Activated CD4-positive, alpha-beta T cell treated with anti-CD3 and anti-CD28 coated beads, Interleukin-2, amount 50 U/mL, for 16 hours (primary cell): ENCODE data around the gene ZFYVE28.

Experiments used
- DNase-seq: peaks from one replicate; pipeline ENCODE4 v3.0.0-alpha.2; 2020

ZFYVE28 gene

DNA sequence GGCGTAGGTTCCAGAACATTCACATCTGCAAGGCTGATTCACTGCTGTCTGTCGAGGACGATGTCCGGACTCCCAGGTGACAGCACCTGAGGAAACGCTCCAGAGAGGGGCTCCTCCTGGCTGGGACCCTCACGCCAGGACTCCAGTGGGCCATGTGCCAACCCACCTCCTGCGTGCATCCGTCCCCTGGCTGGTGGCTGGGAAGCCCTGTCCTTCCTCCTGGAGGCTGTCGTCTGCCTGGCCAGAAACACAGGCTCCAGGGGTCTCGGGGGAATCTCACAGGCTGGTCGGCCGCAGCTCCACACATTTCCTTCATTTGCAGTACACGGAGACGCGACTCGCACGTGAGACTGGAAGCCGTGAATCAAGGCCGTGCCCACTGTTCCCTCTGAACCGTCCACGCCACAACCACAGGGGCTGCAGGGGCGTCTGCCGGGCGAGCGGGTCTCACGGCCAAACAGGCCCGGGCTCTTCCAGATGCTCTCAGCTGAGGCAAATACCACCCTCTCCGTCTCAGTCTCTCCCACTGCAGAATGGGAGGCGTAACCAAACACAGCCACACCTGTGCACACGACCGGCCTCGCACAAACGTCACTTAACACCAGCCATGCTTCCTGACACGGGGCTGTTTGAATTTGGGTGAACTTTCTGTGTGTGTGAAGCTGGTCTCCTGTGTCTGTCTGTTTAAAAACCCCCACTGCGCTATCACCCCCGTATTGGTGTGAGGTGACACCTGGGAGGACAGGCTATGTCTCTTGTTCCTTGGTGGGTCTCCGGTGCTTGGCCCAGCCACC lies 117.8 kb downstream of the ZFYVE28 start:
- DNase-seq, result no peak

DNA sequence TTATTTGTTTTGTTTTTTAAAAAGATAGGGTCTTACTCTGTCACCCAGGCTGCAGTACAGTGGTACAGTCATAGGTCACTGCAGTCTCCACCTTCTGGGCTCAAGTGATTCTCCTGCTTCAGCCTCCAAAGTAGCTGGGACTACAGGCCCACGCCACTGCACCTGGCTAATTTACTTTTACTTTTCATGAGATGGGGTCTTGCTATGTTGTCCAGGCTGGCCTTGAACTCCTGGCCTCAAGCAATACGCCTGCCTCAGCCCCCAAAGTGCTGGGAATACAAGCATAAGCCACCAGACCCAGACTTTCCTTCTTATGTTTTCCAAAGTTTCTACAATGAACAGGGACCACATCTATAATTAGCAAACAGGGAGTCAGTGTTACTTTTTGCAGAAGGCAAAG lies 118.7 kb downstream of the ZFYVE28 start:
- DNase-seq, result no peak

DNA sequence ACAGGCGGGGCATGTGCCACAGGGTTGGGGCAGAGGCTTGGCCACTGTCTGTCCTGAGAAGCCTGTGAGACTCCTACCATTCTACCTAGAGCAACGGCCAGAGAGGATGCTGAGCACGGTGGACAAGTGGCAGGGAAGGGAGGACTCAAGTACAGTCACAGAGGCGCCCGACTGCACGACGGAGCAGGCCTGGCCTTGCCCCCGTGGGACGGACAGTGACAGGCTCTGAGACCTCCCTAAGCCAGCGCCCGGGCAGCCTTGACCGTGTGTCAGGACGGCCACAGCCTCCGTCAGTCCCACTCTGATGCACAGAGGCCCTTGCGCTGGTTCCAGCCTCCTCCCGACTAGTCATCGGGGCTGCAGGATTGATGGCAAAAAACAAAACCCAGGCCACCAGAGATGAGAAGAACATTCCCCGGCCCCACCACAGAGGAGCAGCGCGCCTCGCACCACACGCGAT lies 119.9 kb downstream of the ZFYVE28 start:
- no peak for DNase-seq

DNA sequence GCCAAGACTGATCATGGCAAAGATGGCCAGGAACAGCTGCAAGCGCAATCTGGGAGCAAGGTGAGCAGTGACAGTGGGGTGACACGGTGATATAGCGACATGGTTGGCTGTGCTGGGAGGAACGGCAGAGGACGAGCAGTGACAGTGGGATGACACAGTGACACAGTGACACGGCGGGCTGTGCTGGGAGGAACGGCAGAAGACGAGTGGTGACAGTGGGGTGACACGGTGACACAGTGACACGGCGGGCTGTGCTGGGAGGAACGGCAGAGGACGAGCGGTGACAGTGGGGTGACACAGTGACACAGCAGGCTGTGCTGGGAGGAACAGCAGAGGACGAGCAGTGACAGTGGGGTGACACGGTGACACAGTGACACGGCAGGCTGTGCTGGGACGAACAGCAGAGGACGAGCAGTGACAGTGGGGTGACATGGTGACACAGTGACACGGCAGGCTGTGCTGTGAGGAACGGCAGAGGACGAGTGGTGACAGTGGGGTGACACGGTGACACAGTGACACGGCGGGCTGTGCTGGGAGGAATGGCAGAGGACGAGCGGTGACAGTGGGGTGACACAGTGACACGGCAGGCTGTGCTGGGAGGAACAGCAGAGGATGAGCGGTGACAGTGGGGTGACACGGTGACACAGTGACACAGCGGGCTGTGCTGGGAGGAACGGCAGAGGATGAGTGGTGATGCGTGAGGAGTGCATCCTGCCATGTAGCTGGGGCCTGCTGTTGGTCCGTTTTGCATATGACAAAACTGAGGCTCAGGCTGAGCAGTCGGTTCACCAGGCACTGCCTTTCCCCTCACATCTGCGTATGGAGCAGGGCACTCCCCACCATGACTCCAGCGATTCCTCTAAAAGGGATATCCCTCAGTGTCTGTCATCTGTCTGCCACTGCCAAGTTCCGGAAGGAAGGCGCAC lies 120.6 kb downstream of the ZFYVE28 start:
- no peak for DNase-seq

- DNase-seq, result no peak
Measured at GRCh38 chr4:2296631-2297601, 121.5 kb downstream of the ZFYVE28 start.

DNA sequence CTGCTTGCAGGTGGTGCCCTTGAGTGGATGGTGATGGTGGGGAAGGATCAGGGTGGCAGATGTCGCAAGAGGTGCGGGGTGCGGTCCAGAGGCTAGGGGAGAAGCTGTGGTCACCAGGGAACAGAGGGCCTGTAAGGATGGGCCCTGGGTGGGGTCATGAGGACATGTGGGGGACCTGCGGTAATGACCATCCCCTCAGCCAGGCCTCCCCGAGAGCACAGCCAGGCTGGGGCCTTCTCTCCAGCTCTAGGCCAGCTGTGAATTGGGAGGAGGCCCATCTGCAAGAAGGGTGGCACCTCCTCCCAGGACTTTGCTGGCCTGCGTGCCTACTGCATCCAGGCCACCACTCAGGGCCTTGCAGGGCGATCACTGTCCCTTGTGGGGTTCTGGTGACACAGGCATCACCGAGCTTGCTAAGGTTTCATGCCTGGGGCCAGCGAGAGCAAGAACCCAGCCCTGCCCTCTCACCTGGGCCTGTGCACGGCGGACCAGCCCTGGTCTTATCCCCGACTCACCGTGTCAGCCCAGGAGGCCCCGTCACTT lies 122.5 kb downstream of the ZFYVE28 start:
- no peak for DNase-seq

DNA sequence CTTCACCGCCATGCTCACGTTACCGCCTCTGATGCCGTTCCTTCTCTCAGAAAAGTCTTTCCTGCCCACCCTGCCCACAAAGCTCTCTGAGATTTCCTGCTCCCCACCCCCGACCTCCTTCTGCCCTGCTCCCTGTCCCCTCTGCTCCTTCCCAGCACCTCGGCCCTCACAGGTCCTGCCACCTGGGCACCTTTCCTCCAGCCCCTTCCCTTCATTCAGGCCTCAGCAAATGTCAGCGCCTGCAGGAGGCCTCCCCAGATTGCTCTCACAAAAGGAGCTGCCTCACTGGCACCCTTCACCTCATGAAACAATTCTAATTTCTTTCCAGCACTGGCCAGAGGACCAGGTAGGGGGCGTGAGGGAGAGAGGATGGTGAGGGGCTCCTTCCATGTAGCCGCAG lies 122.9 kb downstream of the ZFYVE28 start:
- no peak for DNase-seq

DNA sequence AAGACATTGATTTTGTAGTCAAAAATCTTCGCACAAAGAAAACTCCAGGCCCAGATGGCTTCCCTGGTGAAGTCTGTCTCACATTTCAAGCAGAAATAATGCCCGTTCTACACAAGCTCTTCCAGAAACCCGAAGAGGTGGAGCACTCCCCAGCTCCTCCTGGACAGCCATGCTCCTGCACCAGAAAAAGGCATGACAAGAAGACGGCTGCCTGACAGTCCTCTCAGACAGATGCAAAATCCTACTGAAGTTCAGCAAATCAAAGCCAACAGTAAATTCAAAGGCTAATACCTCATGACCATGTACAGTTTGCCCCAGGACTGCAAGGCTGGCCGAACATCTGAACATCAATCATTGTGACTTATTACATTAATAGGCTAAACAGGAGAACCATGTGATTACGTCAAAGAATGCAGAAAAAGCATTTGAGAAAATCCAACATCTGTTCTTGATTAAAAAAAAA lies 125.8 kb downstream of the ZFYVE28 start:
- no peak for DNase-seq

DNA sequence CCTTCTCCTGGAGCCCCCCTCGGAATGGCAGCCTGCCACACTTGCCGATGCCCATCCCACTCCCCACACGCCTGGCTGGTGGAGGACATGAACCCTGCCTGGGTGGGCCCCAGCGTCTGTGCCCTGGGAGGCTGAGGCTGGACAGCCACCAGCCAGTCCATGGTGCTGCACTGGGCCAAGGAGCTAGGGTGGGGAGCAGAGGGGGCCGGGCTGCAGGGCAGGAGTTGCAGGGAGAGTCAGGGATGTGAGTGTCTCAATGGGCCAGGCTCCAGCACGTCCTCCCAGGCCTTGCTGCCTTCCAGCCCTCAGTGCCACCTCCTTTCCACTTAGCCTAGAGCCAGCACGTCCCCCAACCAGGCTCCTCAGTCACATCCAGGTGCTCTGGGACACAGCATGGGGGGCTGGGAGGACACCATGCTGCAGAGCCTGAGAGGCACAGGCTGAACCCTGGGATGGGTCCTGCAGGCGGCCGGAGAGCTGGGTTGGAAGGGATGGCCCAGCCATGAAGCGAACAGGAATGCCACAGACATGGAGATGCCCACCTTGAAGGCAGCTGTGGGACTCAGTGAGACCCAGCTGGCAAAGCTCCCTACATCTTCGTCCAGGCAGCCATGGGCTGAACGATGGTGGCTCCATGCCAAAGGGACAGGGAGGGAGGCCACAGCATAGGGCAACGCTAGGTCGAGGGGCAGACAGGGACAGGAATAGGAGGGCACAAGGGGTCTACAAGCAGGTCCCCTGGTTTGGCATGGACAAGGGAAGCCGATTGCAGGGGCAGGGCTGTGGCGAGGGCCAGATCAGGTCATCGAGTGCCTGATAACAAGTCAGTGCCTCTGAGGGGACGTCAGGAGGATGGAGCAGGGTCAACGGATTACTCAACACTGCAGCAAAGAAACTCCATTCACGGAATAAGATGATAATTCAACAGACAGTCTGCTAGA lies 126.5 kb downstream of the ZFYVE28 start:
- DNase-seq, result no peak

GRCh38 chr4:2290974-2291704 lies 127.3 kb downstream of the ZFYVE28 start:
- peak; percentile 53 for DNase-seq

- no peak for DNase-seq
Measured at GRCh38 chr4:2290488-2290887, 128.0 kb downstream of the ZFYVE28 start.

DNA sequence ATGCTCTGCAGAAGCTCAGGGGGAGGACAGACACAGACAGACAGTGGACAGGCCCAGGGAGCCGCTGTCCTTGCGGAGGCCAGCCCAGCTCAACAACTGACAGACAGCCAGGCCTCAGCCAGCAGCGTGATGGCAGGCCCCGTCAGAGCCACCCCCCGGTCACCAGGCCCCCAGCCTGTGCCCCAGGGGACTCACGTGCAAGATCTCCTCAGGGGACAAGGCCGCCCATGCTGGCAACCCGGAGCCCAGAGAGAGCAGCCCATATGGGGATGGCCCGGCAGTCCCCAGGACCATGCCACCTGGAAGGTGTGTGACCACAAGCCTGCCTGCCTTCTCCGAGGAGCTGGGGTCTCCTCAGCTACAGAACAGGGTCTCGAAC lies 128.5 kb downstream of the ZFYVE28 start:
- DNase-seq, result no peak

GRCh38 chr4:2289311-2289954 lies 129.0 kb downstream of the ZFYVE28 start:
- DNase-seq, result no peak

DNA sequence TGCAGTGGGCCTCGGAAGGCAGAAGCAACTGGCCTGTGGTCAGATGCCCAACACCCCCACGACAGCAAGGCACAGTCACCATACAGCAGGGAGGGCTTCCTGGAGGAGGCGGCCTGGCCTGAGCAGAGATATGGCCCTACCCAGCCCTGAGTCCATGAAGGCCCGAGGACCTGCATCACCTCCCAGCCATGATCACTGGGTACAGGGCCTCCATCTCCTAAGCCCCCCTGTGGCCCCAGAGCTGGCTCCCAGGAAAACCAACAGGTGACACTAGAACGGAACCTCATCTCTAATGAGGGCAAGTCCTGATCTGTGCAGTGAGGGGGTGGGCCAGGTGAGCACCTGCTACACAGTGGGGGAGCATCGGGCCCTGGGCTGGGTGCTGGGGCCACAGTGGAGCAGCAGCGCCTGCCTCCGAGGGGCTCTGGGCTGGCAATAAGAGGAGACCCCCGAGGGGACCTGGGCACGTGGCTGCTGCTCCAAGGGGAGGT lies 130.3 kb downstream of the ZFYVE28 start:
- DNase-seq, result no peak

- no peak for DNase-seq
Measured at GRCh38 chr4:2287594-2287915, 130.9 kb downstream of the ZFYVE28 start.

DNA sequence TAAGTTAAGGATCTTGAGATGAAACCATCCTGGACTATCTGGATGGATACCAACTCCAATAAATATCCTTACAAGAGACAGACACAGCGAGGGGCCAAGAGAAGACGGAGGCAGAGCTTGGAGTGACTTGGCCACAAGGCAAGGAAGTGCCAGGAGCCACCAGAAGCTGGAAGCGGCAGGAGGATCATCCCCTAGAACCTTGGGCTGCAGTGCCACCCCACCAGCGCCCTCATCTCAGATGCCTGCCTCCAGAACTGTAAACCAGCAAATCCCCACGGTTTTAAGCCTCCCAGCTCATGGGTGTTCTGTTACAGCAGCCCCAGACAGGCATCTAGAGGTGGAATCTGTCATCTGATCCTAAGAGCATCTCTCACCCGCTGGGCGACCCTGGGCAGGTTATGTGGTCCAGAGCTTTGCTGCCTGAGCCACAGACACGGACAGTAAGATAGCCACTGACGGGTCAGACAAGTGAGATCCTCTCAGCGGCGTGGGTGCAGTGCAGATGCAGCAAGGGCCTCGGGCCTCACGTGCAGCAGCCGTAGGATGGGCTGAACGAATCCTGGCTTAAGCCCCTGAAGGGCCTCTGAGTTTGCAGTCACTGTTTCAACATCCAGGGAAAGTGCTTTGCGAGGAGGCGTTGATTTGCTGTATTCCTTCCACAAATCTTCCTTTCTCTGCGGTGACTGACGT lies 131.4 kb downstream of the ZFYVE28 start:
- DNase-seq, result no peak

GRCh38 chr4:2285613-2286381 lies 132.6 kb downstream of the ZFYVE28 start:
- no peak for DNase-seq

DNA sequence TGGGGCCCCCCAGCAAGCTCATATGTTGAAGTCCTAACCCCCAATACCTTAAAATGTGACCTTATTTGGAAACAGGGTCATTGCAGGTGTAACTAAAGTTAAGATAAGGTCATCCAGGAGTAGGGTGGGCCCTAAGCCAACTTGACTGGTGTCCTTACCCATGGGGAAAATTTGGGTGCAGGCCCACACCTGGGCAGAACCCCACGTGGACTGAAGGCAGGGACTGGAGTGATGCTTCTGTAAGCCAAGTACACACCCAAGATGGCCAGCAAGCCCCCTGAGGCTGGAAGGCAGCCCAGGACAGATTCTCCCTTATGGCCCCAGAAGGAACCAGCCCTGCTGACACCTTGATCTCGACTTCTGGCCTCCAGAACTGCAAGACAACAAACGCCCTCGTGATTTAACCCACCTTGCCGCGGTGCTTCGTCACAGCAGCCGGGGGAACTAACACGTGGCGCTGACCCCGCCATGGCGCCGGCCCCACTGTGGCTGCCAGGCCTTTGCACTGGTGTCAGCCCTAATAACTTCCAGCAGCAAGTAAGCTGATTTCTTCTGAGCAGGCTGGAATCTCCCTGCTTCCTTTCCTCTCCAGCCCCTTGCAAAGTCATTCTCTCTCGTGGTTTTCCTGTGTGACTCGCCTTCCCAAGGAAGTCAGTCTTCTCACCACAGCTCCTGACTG lies 133.4 kb downstream of the ZFYVE28 start:
- no peak for DNase-seq
